H1 (cell line): Measurements from ENCODE around the gene LNPK. TPM values are rescaled to one million over a fixed set of nuclear protein-coding genes. Genes with fewer than 3 reads are reported as not detected.

ENCODE experiments used
- CTCF ChIA-PET: fragments of 300-600 bp; sonication (Branson Sonifier 250); formaldehyde crosslinking; loops from one replicate; lab custom pipeline; 2021; ENCODE audit not compliant: partially characterized antibody; lab: Charles Lee
- POLR2A ChIA-PET: fragments of 300-600 bp; sonication (Branson Sonifier 250); formaldehyde crosslinking; loops from one replicate; lab custom pipeline; 2021; ENCODE audit warnings: inconsistent platforms; ENCODE audit not compliant: partially characterized antibody; lab: Charles Lee
- DNase-seq, 2 experiments: peaks; one replicate each; pipeline versions ENCODE4 v3.0.0 to v3.0.0-alpha.2; 2010 to 2022; ENCODE audit warnings: low spot score in 2 of 2, low read depth in 1 of 2, mixed read lengths in 1 of 2
- FAIRE-seq: peaks from 2 replicates; lab custom pipeline; 2011; peaks lifted over from hg19 to GRCh38; lab: Jason Lieb, UNC
- H2AFZ ChIP-seq: 2 replicates; pipeline ENCODE4 v1.8.1; 2012; ENCODE audit warnings: low read length, inconsistent platforms
- H2AK5ac ChIP-seq: 2 replicates; pipeline ENCODE4 v1.6.1; 2013; ENCODE audit warnings: low read depth, low read length
- H2BK120ac ChIP-seq: replicated peaks from 2 replicates; pipeline ENCODE3; 2013; ENCODE audit warnings: low read depth, low read length, inconsistent platforms
- H2BK12ac ChIP-seq: 2 replicates; pipeline ENCODE4 v1.6.1; 2013; ENCODE audit warnings: low read depth, low read length
- H2BK15ac ChIP-seq: 2 replicates; pipeline ENCODE4 v1.6.1; 2013; ENCODE audit warnings: low read length
- H2BK20ac ChIP-seq: 2 replicates; pipeline ENCODE4 v1.6.1; 2013; ENCODE audit warnings: low read length
- H2BK5ac ChIP-seq: 2 replicates; pipeline ENCODE4 v1.6.1; 2013; ENCODE audit warnings: low read depth, low read length
- H3K14ac ChIP-seq: 2 replicates; pipeline ENCODE4 v1.6.1; 2013; ENCODE audit warnings: inconsistent platforms; ENCODE audit not compliant: insufficient read length
- H3K18ac ChIP-seq: 2 replicates; pipeline ENCODE4 v1.6.1; 2013; ENCODE audit warnings: low read length; ENCODE audit errors: extremely low read depth
- H3K23ac ChIP-seq: 2 replicates; pipeline ENCODE4 v1.6.1; 2013; ENCODE audit warnings: inconsistent platforms; ENCODE audit not compliant: insufficient read length
- H3K23me2 ChIP-seq: 2 replicates; pipeline ENCODE4 v1.6.1; 2013; ENCODE audit warnings: low read depth, low read length
- H3K27ac ChIP-seq: 2 replicates; pipeline ENCODE4 v1.6.1; 2011; ENCODE audit warnings: low read depth, low read length, inconsistent platforms
- H3K27me3 ChIP-seq, 4 experiments: replicated peaks in 1 of 4; 1 replicate in 1 of 4; 2 replicates in 3 of 4; pipeline versions ENCODE4 v1.6.1 to v1.8.1; 2011 to 2013; ENCODE audit warnings: low read length in 3 of 4, mild to moderate bottlenecking in 3 of 4, inconsistent platforms in 2 of 4, mixed read lengths in 2 of 4, moderate library complexity in 1 of 4; ENCODE audit not compliant: control insufficient read depth in 3 of 4, insufficient read depth in 3 of 4; ENCODE audit errors: extremely low read depth in 1 of 4
- H3K36me3 ChIP-seq, 4 experiments: 2 replicates each; pipeline versions ENCODE4 v1.6.1 to v1.8.1; 2011 to 2013; ENCODE audit warnings: mild to moderate bottlenecking in 4 of 4, low read length in 3 of 4, moderate library complexity in 2 of 4, control low read depth in 1 of 4, inconsistent platforms in 1 of 4; ENCODE audit not compliant: insufficient read depth in 4 of 4, control insufficient read depth in 2 of 4
- H3K4ac ChIP-seq: replicated peaks from 2 replicates; pipeline ENCODE3; 2013; ENCODE audit warnings: low read length, low read depth, mixed read lengths, inconsistent platforms; ENCODE audit not compliant: insufficient read length
- H3K4me1 ChIP-seq, 4 experiments: replicated peaks in 1 of 4; 1 replicate in 1 of 4; 2 replicates in 3 of 4; pipeline versions ENCODE4 v1.6.1 to v1.8.1; 2011 to 2013; ENCODE audit warnings: low read length in 3 of 4, inconsistent platforms in 2 of 4, mixed read lengths in 1 of 4; ENCODE audit not compliant: insufficient read depth in 4 of 4, control insufficient read depth in 3 of 4
- H3K4me2 ChIP-seq, 2 experiments: 2 replicates each; pipeline versions ENCODE4 v1.6.1 to v1.8.1; 2011 to 2013; ENCODE audit warnings: low read depth in 2 of 2, low read length in 2 of 2, control low read depth in 1 of 2, inconsistent platforms in 1 of 2, mild to moderate bottlenecking in 1 of 2; ENCODE audit not compliant: insufficient read depth in 1 of 2
- H3K4me3 ChIP-seq, 4 experiments: fragments of 200-600, 300-600 bp in 1 of 4; sonication (generic), shearing (Covaris generic), sonication (Bioruptor Twin) in 1 of 4; 2 replicates each; pipeline versions ENCODE4 v1.5.1 to v1.8.1; 2011 to 2016; ENCODE audit warnings: low read length in 4 of 4, low read depth in 3 of 4, control low read depth in 2 of 4, inconsistent platforms in 2 of 4, mild to moderate bottlenecking in 2 of 4, mixed read lengths in 1 of 4, moderate library complexity in 1 of 4; ENCODE audit not compliant: insufficient read depth in 2 of 4; ENCODE audit errors: extremely low read depth in 1 of 4
- H3K56ac ChIP-seq: replicated peaks from 2 replicates; pipeline ENCODE3; 2013; ENCODE audit warnings: low read depth, mild to moderate bottlenecking, mixed read lengths, low read length, inconsistent platforms; ENCODE audit not compliant: insufficient read length
- H3K79me1 ChIP-seq: 2 replicates; pipeline ENCODE4 v1.6.1; 2013; ENCODE audit warnings: low read depth, low read length, control low read depth
- H3K79me2 ChIP-seq, 2 experiments: 2 replicates each; pipeline versions ENCODE4 v1.6.1 to v1.8.1; 2012 to 2013; ENCODE audit warnings: low read length in 2 of 2, mild to moderate bottlenecking in 2 of 2, inconsistent platforms in 1 of 2; ENCODE audit not compliant: insufficient read depth in 2 of 2, control insufficient read depth in 1 of 2
- H3K9ac ChIP-seq, 4 experiments: replicated peaks in 1 of 4; 1 replicate in 1 of 4; 2 replicates in 3 of 4; pipeline versions ENCODE4 v1.6.1 to v1.8.1; 2011 to 2013; ENCODE audit warnings: low read depth in 3 of 4, low read length in 3 of 4, control low read depth in 2 of 4, mild to moderate bottlenecking in 2 of 4, moderate library complexity in 2 of 4, inconsistent platforms in 1 of 4; ENCODE audit errors: extremely low read depth in 1 of 4
- H3K9me3 ChIP-seq, 2 experiments: 2 replicates each; pipeline versions ENCODE4 v1.6.1 to v1.8.1; 2012 to 2013; ENCODE audit warnings: mild to moderate bottlenecking in 2 of 2, moderate library complexity in 2 of 2, control low read depth in 1 of 2, inconsistent platforms in 1 of 2, low read depth in 1 of 2, low read length in 1 of 2, mixed read lengths in 1 of 2; ENCODE audit not compliant: insufficient read depth in 2 of 2
- H4K20me1 ChIP-seq, 2 experiments: replicated peaks in 1 of 2; 2 replicates each; pipeline versions ENCODE3 to v1.8.1; 2011 to 2013; ENCODE audit warnings: inconsistent platforms in 2 of 2, low read length in 2 of 2, mild to moderate bottlenecking in 1 of 2; ENCODE audit not compliant: insufficient read depth in 2 of 2, control insufficient read depth in 1 of 2
- H4K5ac ChIP-seq: 2 replicates; pipeline ENCODE4 v1.6.1; 2013; ENCODE audit warnings: low read length, low read depth, mixed read lengths, inconsistent platforms; ENCODE audit not compliant: insufficient read length
- H4K8ac ChIP-seq: 2 replicates; pipeline ENCODE4 v1.8.0; 2013; ENCODE audit warnings: mild to moderate bottlenecking, moderate library complexity, low read length, inconsistent platforms; ENCODE audit not compliant: insufficient read depth; ENCODE audit errors: extremely low read depth
- H4K91ac ChIP-seq: replicated peaks from 2 replicates; pipeline ENCODE3; 2013; ENCODE audit warnings: low read length, mixed read lengths, inconsistent platforms; ENCODE audit not compliant: insufficient read length
- BRCA1 ChIP-seq: IDR thresholded peaks from 2 replicates; pipeline ENCODE4 v1.6.1; 2012; ENCODE audit warnings: low read depth, low read length, improper control_type of control experiment
- CHD2 ChIP-seq: IDR thresholded peaks from 2 replicates; pipeline ENCODE4 v1.6.1; 2012; ENCODE audit warnings: low read length, improper control_type of control experiment
- GTF2F1 ChIP-seq: IDR thresholded peaks from 2 replicates; pipeline ENCODE4 v1.6.1; 2012; ENCODE audit warnings: low read depth, low read length, improper control_type of control experiment, borderline replicate concordance
- HDAC2 ChIP-seq, 2 experiments: fragments of 300-600 bp in 1 of 2; sonication (generic) in 1 of 2; IDR thresholded peaks; 2 replicates each; pipeline ENCODE4 v1.6.1; 2011 to 2012; ENCODE audit warnings: low read depth in 2 of 2, low read length in 2 of 2, mild to moderate bottlenecking in 2 of 2, moderate library complexity in 2 of 2, borderline replicate concordance in 1 of 2, inconsistent platforms in 1 of 2
- WGBS, 2 experiments: shearing (Covaris generic) in 1 of 2; methylation state at CpG; one replicate each; pipeline versions ENCODE4 v1.1.6 to v1.1.7; 2013 to 2015; ENCODE audit warnings: low lambda C conversion rate in 2 of 2, mixed read lengths in 2 of 2, inconsistent platforms in 1 of 2, low coverage in 1 of 2, missing lambda C conversion rate in 1 of 2; ENCODE audit not compliant: insufficient replicate concordance in 2 of 2, insufficient coverage in 1 of 2, insufficient read length in 1 of 2; ENCODE audit errors: extremely low coverage in 1 of 2, missing lambda C conversion rate in 1 of 2; 5-methylcytosine and 5-hydroxymethylcytosine counted together
- polyA plus RNA-seq, 7 experiments: library from polyadenylated mRNA; depleted of rRNA in 3 of 7; stranded (reverse) in 5 of 7; unstranded in 2 of 7; fragments of >200 nt in 5 of 7; fragments of 200-250 nt in 2 of 7; gene quantifications; 1 replicate in 5 of 7; 2 replicates in 1 of 7; 4 replicates in 1 of 7; pipeline versions ENCODE4 v1.2.1 to v1.2.3, GENCODE V29; 2011 to 2013; ENCODE audit warnings: missing spikeins in 2 of 7, mixed read lengths in 2 of 7
- total RNA-seq: library from RNA; stranded (reverse); fragmentation: NEBNext Ultra II Directional; extraction: Animal tissue kit (Norgen Biotek cat#: 25700); gene quantifications from 2 replicates; pipeline ENCODE4 v1.2.1, GENCODE V29; 2021

Gene LNPK
- total and polyA plus RNA-seq, 2 of the 8 experiments (the other 6 are each of a cell fraction or from before 2014, with no cell fraction given) = 3.1 to 10.3 TPM

- Histone ChIP-seq H4K5ac (no peak overlapping the region), H3K4ac (no peak overlapping the region), H3K14ac (no peak overlapping the region), H3K23ac (no peak overlapping the region), H3K27me3 (no peaks in the 10 kb centered on the region), H3K56ac (no peak overlapping the region), H3K27ac (no peak overlapping the region), H3K36me3 (no peaks in the 10 kb centered on the region), H2AK5ac (no peak overlapping the region), H2BK12ac (no peak overlapping the region), H4K8ac (no peak overlapping the region), H3K79me2 (no peaks in the 10 kb centered on the region), H3K4me2 (no peak overlapping the region), H4K91ac (no peak overlapping the region), H3K9ac (no peak overlapping the region), H2BK20ac (no peak overlapping the region), H2BK120ac (no peak overlapping the region), H2AFZ (peak overlapping the region; percentile 59; the same call in 1 of the 2 replicates), H2BK15ac (no peak overlapping the region), H2BK5ac (no peak overlapping the region), H3K4me1 (no peaks in the 10 kb centered on the region), H3K79me1 (no peaks in the 10 kb centered on the region), H3K4me3 (no peak overlapping the region), H3K9me3 (no peaks in the 10 kb centered on the region), H3K23me2 (no peaks in the 10 kb centered on the region), H4K20me1 (no peaks in the 10 kb centered on the region), H3K18ac (no peak overlapping the region)
- FAIRE-seq (no peak), DNase-seq (no peak)
- 90% methylated on average over 9 of the region's 9 CpGs; no CpG with 5 or more reads in 1 of the 2 experiments for WGBS, 2 experiments
- POLR2A ChIA-PET = no interaction called here
- CTCF ChIA-PET = interaction anchor here (0.6 to 1.7 kb wide), 3 partner anchors 13 to 200 kb away, joined by 3 to 7 read pairs (median 3); no protein-coding TSS in a partner anchor
- TF ChIP-seq HDAC2 (IDR thresholded peaks at IDR 0.05; ENCODE audit: borderline replicate concordance in 1 of 2, low read depth in 2 of 2, low read length in 2 of 2) (no peak), BRCA1 (no peak), GTF2F1 (no peak), CHD2 (no peak)
These were observed 111.3 kb downstream of the LNPK start for GRCh38 chr2:175890636-175891242.
